SK-N-MC (cell line): ENCODE data around the gene TANGO2.

Experiments
- EZH2 ChIP-seq: fragments of 200-600 bp; sonication (generic); IDR thresholded peaks from one replicate; pipeline ENCODE4 v1.6.1; 2017; ENCODE audit warnings: antibody characterized with exemption
- FOXP2 ChIP-seq: optimal IDR thresholded peaks from 2 replicates; pipeline ENCODE3; 2011; ENCODE audit warnings: mild to moderate bottlenecking, moderate library complexity; ENCODE audit not compliant: insufficient read depth; ENCODE audit errors: extremely low read length, control extremely low read depth
- POLR2AphosphoS5 ChIP-seq: IDR thresholded peaks from 2 replicates; pipeline ENCODE4 v1.6.1; 2012; ENCODE audit warnings: mild to moderate bottlenecking, low read depth, low read length, borderline replicate concordance

GRCh38 chr22:19973551-19974267 lies 47.2 kb upstream of the TANGO2 start:
- TF ChIP-seq POLR2AphosphoS5: no peak
- TF ChIP-seq EZH2: no peak
- TF ChIP-seq FOXP2: no peak
